GM12874 (cell line): ENCODE data around the gene SFTPD.
A peak's percentile ranks its signal among the peaks of the same experiment; 100 is the strongest.

Source experiments
- CTCF ChIP-seq: IDR thresholded peaks from 2 replicates; pipeline ENCODE4 v1.5.1; 2011; ENCODE audit warnings: low read depth, mild to moderate bottlenecking, control low read depth, low read length, moderate library complexity; ENCODE audit not compliant: insufficient read depth

The SFTPD gene

GRCh38 chr10:79933961-79934360 is 14.9 kb downstream of the SFTPD start:
- no peak for TF ChIP-seq CTCF

GRCh38 chr10:79932841-79933379 is 16.0 kb downstream of the SFTPD start:
- TF ChIP-seq CTCF: no peak

- no peak for TF ChIP-seq CTCF
These were observed 16.6 kb downstream of the SFTPD start for GRCh38 chr10:79932307-79932706.

GRCh38 chr10:79930751-79931150 is 18.2 kb downstream of the SFTPD start:
- no peak for TF ChIP-seq CTCF

- TF ChIP-seq CTCF: no peak
These were observed 18.6 kb downstream of the SFTPD start for GRCh38 chr10:79930267-79930666.

GRCh38 chr10:79929409-79929904 is 19.4 kb downstream of the SFTPD start:
- peak; percentile 87 for TF ChIP-seq CTCF

GRCh38 chr10:79928028-79928583 is 20.8 kb downstream of the SFTPD start:
- no peak for TF ChIP-seq CTCF
